Panc1 (cell line): ENCODE data around the gene VSIG8. TPM values are rescaled to one million over a fixed set of nuclear protein-coding genes. Genes with fewer than 3 reads are reported as not detected.

Source experiments
- ATAC-seq: fragments of 200-7000 bp; cut with Tn5 transposase; 2 replicates; pipeline ENCODE4 v1.9.1; 2020; ENCODE audit warnings: mild to moderate bottlenecking, moderate library complexity
- BruUV-seq: library from RNA; stranded (reverse); fragments of 400-500 nt; replicated peaks from 2 replicates; lab custom pipeline; 2021; lab: Mats Ljungman, UMichigan
- CTCF ChIA-PET: fragments of 300-600 bp; sonication (Branson Sonifier 250); formaldehyde crosslinking; loops from one replicate; lab custom pipeline; 2022; ENCODE audit warnings: antibody characterized with exemption; lab: Charles Lee
- POLR2A ChIA-PET: fragments of 300-600 bp; sonication (Branson Sonifier 250); formaldehyde crosslinking; loops from one replicate; lab custom pipeline; 2022; ENCODE audit warnings: antibody characterized with exemption; lab: Charles Lee
- DNase-seq: peaks from one replicate; pipeline ENCODE4 v3.0.0-alpha.2; 2010; ENCODE audit warnings: low read depth, low spot score
- H3K27ac ChIP-seq: 2 replicates; pipeline ENCODE4 v1.5.1; 2011; ENCODE audit warnings: mild to moderate bottlenecking, low read length, inconsistent platforms
- H3K27me3 ChIP-seq: fragments of 200-500 bp; sonication (Bioruptor generic); 2 replicates; pipeline ENCODE4 v1.6.0; 2014; ENCODE audit warnings: low read length, inconsistent platforms; ENCODE audit not compliant: control insufficient read depth, insufficient read depth
- H3K36me3 ChIP-seq: fragments of 200-500 bp; sonication (Bioruptor generic); 2 replicates; pipeline ENCODE4 v1.5.1; 2014; ENCODE audit warnings: inconsistent platforms, mild to moderate bottlenecking, low read length, moderate library complexity; ENCODE audit not compliant: control insufficient read depth, insufficient read depth
- H3K4me1 ChIP-seq: 2 replicates; pipeline ENCODE4 v1.5.1; 2011; ENCODE audit warnings: inconsistent platforms, mild to moderate bottlenecking, low read length, moderate library complexity; ENCODE audit not compliant: control insufficient read depth, insufficient read depth
- H3K4me3 ChIP-seq, 2 experiments: 2 replicates each; pipeline ENCODE4 v1.5.1; 2011 to 2012; ENCODE audit warnings: low read depth in 2 of 2, low read length in 2 of 2, mild to moderate bottlenecking in 2 of 2, inconsistent platforms in 1 of 2, moderate library complexity in 1 of 2
- H3K9me3 ChIP-seq: fragments of 200-500 bp; sonication (Bioruptor generic); 2 replicates; pipeline ENCODE4 v1.5.1; 2014; ENCODE audit warnings: low read depth, mild to moderate bottlenecking, inconsistent platforms, low read length, moderate library complexity; ENCODE audit not compliant: control insufficient read depth, insufficient read depth
- POLR2AphosphoS5 ChIP-seq: IDR thresholded peaks from 2 replicates; pipeline ENCODE4 v1.6.1; 2012; ENCODE audit warnings: mild to moderate bottlenecking, low read depth, low read length, moderate library complexity
- SIN3A ChIP-seq: IDR thresholded peaks from 2 replicates; pipeline ENCODE4 v1.6.1; 2012; ENCODE audit warnings: low read depth, mild to moderate bottlenecking, low read length, moderate library complexity, borderline replicate concordance; ENCODE audit not compliant: insufficient read depth
- TCF7L2 ChIP-seq: IDR thresholded peaks from 2 replicates; pipeline ENCODE4 v1.6.1; 2011; ENCODE audit warnings: mild to moderate bottlenecking, low read depth, low read length, inconsistent platforms
- in situ Hi-C: cut with HindIII; loops from 2 replicates; pipeline ENCODE4 v1.10.0; 2016; ENCODE audit warnings: low sequenced_read_pairs, low pct_unique_long_range_greater_than_20kb
- intact Hi-C: fragments of 100-400 bp; cut with micrococcal nuclease; formaldehyde crosslinking; loops from one replicate; pipeline ENCODE4 v1.10.0; 2022; ENCODE audit not compliant: unreplicated experiment
- total RNA-seq: library from RNA; stranded (reverse); gene quantifications from one replicate; pipeline ENCODE4 v1.2.1, GENCODE V29; 2021; ENCODE audit not compliant: unreplicated experiment
- TF ChIP-seq, protein P1 (sequence below): fragments of 450-650 bp; IDR thresholded peaks from 2 replicates; pipeline ENCODE4 v1.5.1; 2017; ENCODE audit warnings: mild to moderate bottlenecking
- TF ChIP-seq, protein P2 (sequence below), 2 experiments: IDR thresholded peaks; 2 replicates each; pipeline ENCODE4 v1.6.1; 2011 to 2012; ENCODE audit warnings: low read depth in 2 of 2, control low read depth in 1 of 2, low read length in 1 of 2, mild to moderate bottlenecking in 1 of 2, moderate library complexity in 1 of 2; ENCODE audit not compliant: insufficient read depth in 1 of 2

The VSIG8 gene
- total RNA-seq, 1 experiment from 2014 or later = not detected

DNA sequence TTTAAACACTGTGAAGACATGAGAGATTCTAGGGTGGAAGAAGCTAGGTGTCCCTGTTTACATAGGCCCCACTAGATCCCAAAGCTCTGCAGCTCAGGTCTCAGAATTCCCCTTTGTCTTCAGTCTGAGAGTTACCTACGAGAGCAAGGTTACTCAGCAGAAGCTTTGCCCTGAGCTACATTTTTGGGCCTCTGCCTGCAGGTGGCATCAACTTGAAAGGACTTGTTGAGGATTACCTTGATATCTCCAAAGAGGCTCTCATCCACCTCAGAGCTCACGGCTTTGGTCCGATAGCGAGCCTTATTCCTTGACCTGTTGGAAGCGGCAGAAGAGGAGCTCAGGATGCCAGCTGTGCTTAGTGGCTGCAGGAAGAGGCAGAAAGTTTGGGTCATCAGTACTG lies 30.5 kb upstream of the VSIG8 start:
- DNase-seq (no peak), ATAC-seq (no peak)
- BruUV-seq = no TSS peak
- CTCF ChIA-PET = interaction anchor here (0.9 to 3.8 kb wide), 4 partner anchors 93 to 114 kb away, joined by 3 to 18 read pairs (median 7); partner anchors contain the start of gene DUSP23
- H3K27me3 ChIP-seq = no peaks in the 10 kb centered on the region
- POLR2A ChIA-PET = no interaction called here
- no peak overlapping the region for H3K4me3 ChIP-seq
- intact Hi-C loops = loop anchor here (5.0 to 10.0 kb wide), 3 partner anchors 111 to 728 kb away; partner anchors contain the start of gene DUSP23
- no peak overlapping the region for H3K27ac ChIP-seq
- in situ Hi-C loops = no loop called here
- H3K4me1 ChIP-seq = no peaks in the 10 kb centered on the region
- TF ChIP-seq, protein P1, sequence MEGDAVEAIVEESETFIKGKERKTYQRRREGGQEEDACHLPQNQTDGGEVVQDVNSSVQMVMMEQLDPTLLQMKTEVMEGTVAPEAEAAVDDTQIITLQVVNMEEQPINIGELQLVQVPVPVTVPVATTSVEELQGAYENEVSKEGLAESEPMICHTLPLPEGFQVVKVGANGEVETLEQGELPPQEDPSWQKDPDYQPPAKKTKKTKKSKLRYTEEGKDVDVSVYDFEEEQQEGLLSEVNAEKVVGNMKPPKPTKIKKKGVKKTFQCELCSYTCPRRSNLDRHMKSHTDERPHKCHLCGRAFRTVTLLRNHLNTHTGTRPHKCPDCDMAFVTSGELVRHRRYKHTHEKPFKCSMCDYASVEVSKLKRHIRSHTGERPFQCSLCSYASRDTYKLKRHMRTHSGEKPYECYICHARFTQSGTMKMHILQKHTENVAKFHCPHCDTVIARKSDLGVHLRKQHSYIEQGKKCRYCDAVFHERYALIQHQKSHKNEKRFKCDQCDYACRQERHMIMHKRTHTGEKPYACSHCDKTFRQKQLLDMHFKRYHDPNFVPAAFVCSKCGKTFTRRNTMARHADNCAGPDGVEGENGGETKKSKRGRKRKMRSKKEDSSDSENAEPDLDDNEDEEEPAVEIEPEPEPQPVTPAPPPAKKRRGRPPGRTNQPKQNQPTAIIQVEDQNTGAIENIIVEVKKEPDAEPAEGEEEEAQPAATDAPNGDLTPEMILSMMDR = 0 out of 2 replicates have a peak, but pooled peaks have one; percentile 24
- TF ChIP-seq POLR2AphosphoS5 (no peak), TCF7L2 (no peak), SIN3A (no peak)
- TF ChIP-seq, protein P2, sequence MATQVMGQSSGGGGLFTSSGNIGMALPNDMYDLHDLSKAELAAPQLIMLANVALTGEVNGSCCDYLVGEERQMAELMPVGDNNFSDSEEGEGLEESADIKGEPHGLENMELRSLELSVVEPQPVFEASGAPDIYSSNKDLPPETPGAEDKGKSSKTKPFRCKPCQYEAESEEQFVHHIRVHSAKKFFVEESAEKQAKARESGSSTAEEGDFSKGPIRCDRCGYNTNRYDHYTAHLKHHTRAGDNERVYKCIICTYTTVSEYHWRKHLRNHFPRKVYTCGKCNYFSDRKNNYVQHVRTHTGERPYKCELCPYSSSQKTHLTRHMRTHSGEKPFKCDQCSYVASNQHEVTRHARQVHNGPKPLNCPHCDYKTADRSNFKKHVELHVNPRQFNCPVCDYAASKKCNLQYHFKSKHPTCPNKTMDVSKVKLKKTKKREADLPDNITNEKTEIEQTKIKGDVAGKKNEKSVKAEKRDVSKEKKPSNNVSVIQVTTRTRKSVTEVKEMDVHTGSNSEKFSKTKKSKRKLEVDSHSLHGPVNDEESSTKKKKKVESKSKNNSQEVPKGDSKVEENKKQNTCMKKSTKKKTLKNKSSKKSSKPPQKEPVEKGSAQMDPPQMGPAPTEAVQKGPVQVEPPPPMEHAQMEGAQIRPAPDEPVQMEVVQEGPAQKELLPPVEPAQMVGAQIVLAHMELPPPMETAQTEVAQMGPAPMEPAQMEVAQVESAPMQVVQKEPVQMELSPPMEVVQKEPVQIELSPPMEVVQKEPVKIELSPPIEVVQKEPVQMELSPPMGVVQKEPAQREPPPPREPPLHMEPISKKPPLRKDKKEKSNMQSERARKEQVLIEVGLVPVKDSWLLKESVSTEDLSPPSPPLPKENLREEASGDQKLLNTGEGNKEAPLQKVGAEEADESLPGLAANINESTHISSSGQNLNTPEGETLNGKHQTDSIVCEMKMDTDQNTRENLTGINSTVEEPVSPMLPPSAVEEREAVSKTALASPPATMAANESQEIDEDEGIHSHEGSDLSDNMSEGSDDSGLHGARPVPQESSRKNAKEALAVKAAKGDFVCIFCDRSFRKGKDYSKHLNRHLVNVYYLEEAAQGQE (IDR thresholded peaks at IDR 0.05; ENCODE audit: insufficient read depth in 1 of 2, low read depth in 2 of 2, low read length in 1 of 2) = no peak
- H3K9me3 ChIP-seq = no peaks in the 10 kb centered on the region
- H3K36me3 ChIP-seq = no peaks in the 10 kb centered on the region

DNA sequence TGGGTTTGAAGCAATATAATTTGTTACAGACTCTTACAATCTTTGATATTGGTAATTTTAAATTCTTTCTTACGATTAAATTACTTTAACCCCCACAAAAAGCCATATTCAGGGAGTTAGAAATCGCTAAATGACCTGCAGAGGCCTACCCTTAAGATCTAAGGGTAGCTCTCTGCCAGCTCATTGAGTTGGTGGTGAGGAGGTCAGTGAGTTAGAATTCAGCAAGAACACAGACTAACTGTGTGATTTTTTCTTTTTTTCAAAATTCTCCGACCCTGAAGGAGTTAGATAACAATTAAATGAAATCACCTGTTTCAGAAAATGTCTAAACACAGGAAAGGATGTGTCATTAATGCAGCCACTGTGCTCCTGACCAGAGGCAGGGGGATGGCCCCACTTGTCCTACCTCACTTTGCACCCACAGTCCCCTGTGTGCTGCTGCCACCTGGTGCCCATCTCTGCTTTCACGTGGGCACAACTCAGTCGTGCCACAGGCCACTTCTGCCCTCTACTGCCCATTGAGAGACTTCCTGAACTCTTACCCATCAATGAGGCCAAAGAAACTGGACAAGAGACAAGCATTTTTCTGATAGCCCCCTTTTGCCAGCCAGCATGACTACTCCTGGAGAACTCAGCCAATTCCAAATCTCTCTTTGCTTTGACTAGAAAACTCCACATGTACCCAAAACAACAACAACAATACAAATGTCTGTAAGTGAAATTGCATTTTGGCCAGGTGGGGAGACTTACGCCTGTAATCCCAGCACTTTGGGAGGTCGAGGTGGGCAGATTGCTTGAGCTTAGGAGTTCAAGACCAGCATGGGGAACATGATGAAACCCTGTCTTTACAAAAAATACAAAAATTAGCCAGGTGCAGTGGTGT lies 29.1 kb upstream of the VSIG8 start:
- H3K9me3 ChIP-seq = no peaks in the 10 kb centered on the region
- H3K4me3 ChIP-seq = no peak overlapping the region
- H3K4me1 ChIP-seq = no peaks in the 10 kb centered on the region
- BruUV-seq = no TSS peak
- ChIA-PET CTCF (interaction anchor here (0.6 to 3.8 kb wide), 6 partner anchors 52 to 116 kb away, joined by 3 to 18 read pairs (median 12); partner anchors contain the start of gene DUSP23), POLR2A (no interaction called here)
- peak; percentile 99 for ATAC-seq
- no peaks in the 10 kb centered on the region for H3K27me3 ChIP-seq
- in situ Hi-C loops (no loop called here), intact Hi-C loops (loop anchor here (1.0 to 10.0 kb wide), 4 partner anchors 93 to 727 kb away; partner anchors contain the start of gene DUSP23)
- peak overlapping the region; percentile 12; the same call in 1 of the 2 replicates for H3K27ac ChIP-seq
- H3K36me3 ChIP-seq = no peaks in the 10 kb centered on the region
- TF ChIP-seq, protein P1 = peak; percentile 99
- no peak for TF ChIP-seq POLR2AphosphoS5
- peak; percentile 87 for DNase-seq
